Glutamatergic neuron (in vitro differentiated cells): ENCODE data around the gene TLR5. TPM values are rescaled to one million over a fixed set of nuclear protein-coding genes. Genes with fewer than 3 reads are reported as not detected.

ENCODE experiments used
- DNase-seq: peaks from one replicate; pipeline ENCODE4 v3.0.0; 2022
- H3K27ac Mint-ChIP-seq: one replicate; pipeline ENCODE4 v1.8.0; 2020; ENCODE audit warnings: mild to moderate bottlenecking, mixed read lengths, inconsistent platforms; ENCODE audit not compliant: unreplicated experiment
- H3K27me3 Mint-ChIP-seq: one replicate; pipeline ENCODE4 v1.8.0; 2020; ENCODE audit warnings: mild to moderate bottlenecking, moderate library complexity, mixed read lengths, inconsistent platforms; ENCODE audit not compliant: unreplicated experiment
- H3K36me3 Mint-ChIP-seq: one replicate; pipeline ENCODE4 v1.8.0; 2020; ENCODE audit warnings: mild to moderate bottlenecking, mixed read lengths, inconsistent platforms; ENCODE audit not compliant: unreplicated experiment
- H3K4me1 Mint-ChIP-seq: one replicate; pipeline ENCODE4 v1.8.0; 2020; ENCODE audit warnings: mild to moderate bottlenecking, low read depth, mixed read lengths, inconsistent platforms; ENCODE audit not compliant: unreplicated experiment
- H3K4me3 Mint-ChIP-seq: one replicate; pipeline ENCODE4 v1.8.0; 2020; ENCODE audit warnings: mild to moderate bottlenecking, mixed read lengths, inconsistent platforms; ENCODE audit not compliant: unreplicated experiment
- H3K9me3 Mint-ChIP-seq: one replicate; pipeline ENCODE4 v1.8.0; 2020; ENCODE audit warnings: mild to moderate bottlenecking, moderate library complexity, mixed read lengths, inconsistent platforms; ENCODE audit not compliant: unreplicated experiment
- total RNA-seq: library from RNA; stranded (reverse); fragmentation: NEBNext Ultra II Directional; extraction: Animal tissue kit (Norgen Biotek cat#: 25700); gene quantifications from one replicate; pipeline ENCODE4 v1.2.1, GENCODE V29; 2021; ENCODE audit not compliant: unreplicated experiment
- TF ChIP-seq, protein P1 (sequence below): fragments of 200-600 bp; sonication (generic); IDR thresholded peaks from one replicate; pipeline ENCODE4 v1.5.0; 2021; ENCODE audit not compliant: partially characterized antibody, unreplicated experiment

TLR5 gene
- total RNA-seq, 1 donor from 2014 or later = not detected

DNA sequence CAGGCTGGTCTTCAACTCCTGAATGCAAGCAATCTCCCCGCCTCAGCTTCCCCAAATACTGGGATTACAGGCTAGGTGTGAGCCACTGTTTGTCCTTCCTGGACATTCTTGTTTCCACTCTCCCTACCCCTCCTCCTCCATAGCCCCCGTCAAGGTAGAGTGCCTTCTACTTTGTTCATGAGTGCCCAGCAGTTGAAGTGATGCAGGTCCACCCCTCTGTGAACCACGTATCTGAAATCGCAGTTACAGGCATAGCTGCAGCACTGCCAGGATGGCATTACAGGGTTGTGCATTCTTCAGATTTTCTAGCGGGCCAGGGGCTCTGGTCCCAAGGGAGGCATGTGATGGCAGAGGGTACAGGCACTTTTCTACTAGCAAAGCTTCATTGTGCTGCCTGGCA, 7.4 kb upstream of the TLR5 start:
- Mint-ChIP-seq H3K9me3 (peaks cover 2% of the 10 kb centered on the region), H3K27ac (no peak overlapping the region), H3K4me1 (no peaks in the 10 kb centered on the region), H3K36me3 (peaks cover 6% of the 10 kb centered on the region), H3K4me3 (no peak overlapping the region), H3K27me3 (peaks cover 4% of the 10 kb centered on the region)
- DNase-seq = no peak
- TF ChIP-seq, protein P1, sequence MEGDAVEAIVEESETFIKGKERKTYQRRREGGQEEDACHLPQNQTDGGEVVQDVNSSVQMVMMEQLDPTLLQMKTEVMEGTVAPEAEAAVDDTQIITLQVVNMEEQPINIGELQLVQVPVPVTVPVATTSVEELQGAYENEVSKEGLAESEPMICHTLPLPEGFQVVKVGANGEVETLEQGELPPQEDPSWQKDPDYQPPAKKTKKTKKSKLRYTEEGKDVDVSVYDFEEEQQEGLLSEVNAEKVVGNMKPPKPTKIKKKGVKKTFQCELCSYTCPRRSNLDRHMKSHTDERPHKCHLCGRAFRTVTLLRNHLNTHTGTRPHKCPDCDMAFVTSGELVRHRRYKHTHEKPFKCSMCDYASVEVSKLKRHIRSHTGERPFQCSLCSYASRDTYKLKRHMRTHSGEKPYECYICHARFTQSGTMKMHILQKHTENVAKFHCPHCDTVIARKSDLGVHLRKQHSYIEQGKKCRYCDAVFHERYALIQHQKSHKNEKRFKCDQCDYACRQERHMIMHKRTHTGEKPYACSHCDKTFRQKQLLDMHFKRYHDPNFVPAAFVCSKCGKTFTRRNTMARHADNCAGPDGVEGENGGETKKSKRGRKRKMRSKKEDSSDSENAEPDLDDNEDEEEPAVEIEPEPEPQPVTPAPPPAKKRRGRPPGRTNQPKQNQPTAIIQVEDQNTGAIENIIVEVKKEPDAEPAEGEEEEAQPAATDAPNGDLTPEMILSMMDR = no peak

DNA sequence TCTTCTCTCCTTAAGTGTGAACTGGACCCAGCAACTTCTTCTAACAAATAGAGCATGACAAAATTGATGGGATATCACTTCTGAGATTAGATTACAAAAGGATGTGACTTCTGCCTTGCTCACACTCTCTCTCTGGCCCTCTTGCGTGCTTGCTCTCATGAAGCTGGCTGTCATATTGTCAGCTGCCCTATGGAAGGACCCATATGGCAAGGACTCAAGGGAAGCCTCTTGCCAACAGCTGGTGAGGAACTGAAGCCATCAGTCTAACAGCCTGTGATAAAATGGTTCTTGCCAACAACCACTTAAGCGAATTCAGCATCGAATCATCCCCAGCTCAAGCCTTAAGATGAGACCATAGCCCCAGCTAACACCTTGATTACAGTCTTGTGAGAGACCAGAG, 4.8 kb upstream of the TLR5 start:
- H3K9me3 Mint-ChIP-seq = peaks cover 2% of the 10 kb centered on the region
- peaks cover 4% of the 10 kb centered on the region for H3K27me3 Mint-ChIP-seq
- peaks cover 3% of the 10 kb centered on the region for H3K4me1 Mint-ChIP-seq
- TF ChIP-seq, protein P1 = no peak
- H3K4me3 Mint-ChIP-seq = no peak overlapping the region
- peak overlapping the region; percentile 52 for H3K27ac Mint-ChIP-seq
- peaks cover 6% of the 10 kb centered on the region for H3K36me3 Mint-ChIP-seq
- DNase-seq = no peak

DNA sequence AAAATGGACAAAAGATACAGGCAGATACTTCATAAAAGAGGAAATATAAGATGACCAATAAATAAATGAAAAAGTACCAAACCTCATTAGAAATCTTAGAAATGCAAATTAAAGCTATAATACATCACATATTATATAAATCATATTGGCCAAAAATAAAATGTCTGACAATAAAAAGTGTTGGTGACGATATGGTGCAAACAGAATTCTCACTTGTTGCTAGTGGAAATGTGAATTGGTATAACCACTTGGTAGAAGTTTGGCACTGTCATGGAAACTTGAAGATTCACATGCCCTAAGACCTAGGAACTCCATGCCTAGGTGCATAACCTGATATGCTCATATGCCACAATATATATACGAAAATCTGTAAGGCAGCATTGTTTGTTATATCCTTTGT, 4.4 kb upstream of the TLR5 start:
- Mint-ChIP-seq H3K27ac (no peak overlapping the region), H3K36me3 (peaks cover 6% of the 10 kb centered on the region), H3K27me3 (peaks cover 4% of the 10 kb centered on the region), H3K4me1 (peaks cover 3% of the 10 kb centered on the region), H3K9me3 (peaks cover 2% of the 10 kb centered on the region), H3K4me3 (no peak overlapping the region)
- TF ChIP-seq, protein P1 = no peak
- no peak for DNase-seq

DNA sequence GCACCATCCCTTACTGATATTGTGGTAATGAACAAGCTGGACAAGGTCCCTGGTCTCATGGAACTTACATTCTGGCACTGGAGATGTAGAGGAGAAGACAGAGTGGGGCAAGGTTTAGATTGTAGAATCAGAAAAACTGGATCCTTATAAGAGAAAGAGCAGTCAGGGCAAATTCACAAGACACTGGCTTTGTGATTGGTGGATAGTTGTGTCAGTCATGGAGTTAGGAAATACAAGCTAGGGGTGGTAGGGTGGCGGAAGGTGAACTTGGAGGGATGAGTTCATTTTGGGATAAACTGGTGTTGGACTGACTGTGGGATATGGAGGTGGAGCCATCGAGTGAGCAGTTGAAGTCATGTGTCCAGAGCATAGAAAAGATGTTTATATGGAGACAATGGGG, 3.7 kb upstream of the TLR5 start:
- TF ChIP-seq, protein P1 = no peak
- peaks cover 4% of the 10 kb centered on the region for H3K36me3 Mint-ChIP-seq

DNA sequence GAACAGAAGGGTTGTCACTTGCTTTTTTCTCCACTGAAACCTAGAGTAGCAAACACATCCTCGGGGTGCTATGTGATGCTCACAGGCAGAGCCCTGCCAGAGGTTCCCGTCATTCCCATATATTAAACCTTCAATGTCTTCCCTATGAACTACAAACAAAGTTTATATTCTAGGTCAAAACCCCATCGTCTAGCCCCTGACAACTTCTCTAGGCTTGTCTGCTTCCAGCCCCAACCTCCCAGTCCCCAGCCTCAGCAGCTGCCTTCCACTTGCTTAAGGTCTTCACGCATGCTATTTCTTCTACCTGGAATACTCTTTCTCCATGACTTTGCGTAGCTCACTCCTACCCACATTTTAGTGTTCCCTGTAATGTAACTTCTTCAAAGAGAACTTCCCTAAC, 1.9 kb upstream of the TLR5 start:
- no peak for DNase-seq
- TF ChIP-seq, protein P1 = no peak
- Mint-ChIP-seq H3K27ac (no peak overlapping the region), H3K36me3 (no peaks in the 10 kb centered on the region), H3K4me1 (peaks cover 3% of the 10 kb centered on the region), H3K4me3 (peak overlapping the region; percentile 15), H3K27me3 (peaks cover 4% of the 10 kb centered on the region), H3K9me3 (no peaks in the 10 kb centered on the region)

More for the DNA sequence above, 3.7 kb upstream of the TLR5 start:
- Mint-ChIP-seq H3K27ac (no peak overlapping the region), H3K9me3 (peaks cover 2% of the 10 kb centered on the region), H3K4me1 (peaks cover 3% of the 10 kb centered on the region), H3K4me3 (no peak overlapping the region), H3K27me3 (peaks cover 4% of the 10 kb centered on the region)
- DNase-seq = no peak
